Measurements from ENCODE around the gene SSH2.

GRCh38 chr17:29595107-29595942 lies 334.7 kb downstream of the SSH2 start:
- TF ChIP-seq, protein P1, sequence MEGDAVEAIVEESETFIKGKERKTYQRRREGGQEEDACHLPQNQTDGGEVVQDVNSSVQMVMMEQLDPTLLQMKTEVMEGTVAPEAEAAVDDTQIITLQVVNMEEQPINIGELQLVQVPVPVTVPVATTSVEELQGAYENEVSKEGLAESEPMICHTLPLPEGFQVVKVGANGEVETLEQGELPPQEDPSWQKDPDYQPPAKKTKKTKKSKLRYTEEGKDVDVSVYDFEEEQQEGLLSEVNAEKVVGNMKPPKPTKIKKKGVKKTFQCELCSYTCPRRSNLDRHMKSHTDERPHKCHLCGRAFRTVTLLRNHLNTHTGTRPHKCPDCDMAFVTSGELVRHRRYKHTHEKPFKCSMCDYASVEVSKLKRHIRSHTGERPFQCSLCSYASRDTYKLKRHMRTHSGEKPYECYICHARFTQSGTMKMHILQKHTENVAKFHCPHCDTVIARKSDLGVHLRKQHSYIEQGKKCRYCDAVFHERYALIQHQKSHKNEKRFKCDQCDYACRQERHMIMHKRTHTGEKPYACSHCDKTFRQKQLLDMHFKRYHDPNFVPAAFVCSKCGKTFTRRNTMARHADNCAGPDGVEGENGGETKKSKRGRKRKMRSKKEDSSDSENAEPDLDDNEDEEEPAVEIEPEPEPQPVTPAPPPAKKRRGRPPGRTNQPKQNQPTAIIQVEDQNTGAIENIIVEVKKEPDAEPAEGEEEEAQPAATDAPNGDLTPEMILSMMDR (IDR thresholded peaks at IDR 0.05; ENCODE audit: poor library complexity, severe bottlenecking): no peak
- TF ChIP-seq POLR2AphosphoS5 (IDR thresholded peaks at IDR 0.05) (no peak), SMC3 (conservative IDR thresholded peaks at IDR 0.05; ENCODE audit: poor library complexity) (no peak), EP300 (conservative IDR thresholded peaks at IDR 0.05; ENCODE audit: poor library complexity, severe bottlenecking) (no peak), RAD21 (conservative IDR thresholded peaks at IDR 0.05) (no peak), EZH2 (IDR thresholded peaks at IDR 0.05; ENCODE audit: borderline replicate concordance, insufficient read depth, low read length, poor library complexity, severe bottlenecking) (no peak), TAF1 (IDR thresholded peaks at IDR 0.05; ENCODE audit: low read depth) (no peak), REST (IDR thresholded peaks at IDR 0.05; ENCODE audit: borderline replicate concordance) (no peak), MXI1 (conservative IDR thresholded peaks at IDR 0.05; ENCODE audit: poor library complexity, severe bottlenecking) (no peak)

Measured in neural cell (in vitro differentiated cells).